Renal cortex interstitium (tissue), 11 donors: ENCODE data around the gene B4GALT2. TPM values are rescaled to one million over a fixed set of nuclear protein-coding genes. Genes with fewer than 3 reads are reported as not detected.

ENCODE experiments used
- DNase-seq, 11 donors: peaks; one replicate each; pipeline ENCODE4 v3.0.0-alpha.2; 2013; ENCODE audit warnings: low read depth in 9 of 11, low spot score in 4 of 11; ENCODE audit errors: extremely low read depth in 1 of 11
- polyA plus RNA-seq, 3 donors: library from polyadenylated mRNA; unstranded; fragments of 120-200 nt; gene quantifications; one replicate each; pipeline ENCODE4 v1.2.1, GENCODE V29; 2013; ENCODE audit not compliant: insufficient read length in 3 of 3

Gene B4GALT2
- polyA plus RNA-seq, 3 donors: 29.5 to 46.9 (median 38.4) TPM

DNA sequence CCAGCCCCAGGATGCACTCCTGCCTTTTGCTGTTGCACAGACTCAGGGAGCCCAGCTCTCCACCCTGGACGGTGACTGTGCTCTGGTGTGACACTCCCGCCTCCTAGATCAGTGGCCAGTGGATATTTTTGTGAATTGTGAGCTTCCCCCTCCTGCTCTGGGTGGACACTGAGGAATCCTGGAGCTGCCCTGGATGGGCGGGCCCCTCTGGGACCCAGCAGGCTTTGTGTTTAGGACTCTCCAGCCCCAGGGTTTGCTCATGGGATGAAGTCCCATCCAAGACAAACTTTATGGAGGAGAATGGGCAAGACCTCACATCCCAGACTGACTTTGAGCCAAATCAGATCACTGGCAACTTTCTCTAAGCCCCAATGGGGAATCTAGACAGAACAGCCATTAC is 36.2 kb downstream of the B4GALT2 start:
- DNase-seq: no peak

DNA sequence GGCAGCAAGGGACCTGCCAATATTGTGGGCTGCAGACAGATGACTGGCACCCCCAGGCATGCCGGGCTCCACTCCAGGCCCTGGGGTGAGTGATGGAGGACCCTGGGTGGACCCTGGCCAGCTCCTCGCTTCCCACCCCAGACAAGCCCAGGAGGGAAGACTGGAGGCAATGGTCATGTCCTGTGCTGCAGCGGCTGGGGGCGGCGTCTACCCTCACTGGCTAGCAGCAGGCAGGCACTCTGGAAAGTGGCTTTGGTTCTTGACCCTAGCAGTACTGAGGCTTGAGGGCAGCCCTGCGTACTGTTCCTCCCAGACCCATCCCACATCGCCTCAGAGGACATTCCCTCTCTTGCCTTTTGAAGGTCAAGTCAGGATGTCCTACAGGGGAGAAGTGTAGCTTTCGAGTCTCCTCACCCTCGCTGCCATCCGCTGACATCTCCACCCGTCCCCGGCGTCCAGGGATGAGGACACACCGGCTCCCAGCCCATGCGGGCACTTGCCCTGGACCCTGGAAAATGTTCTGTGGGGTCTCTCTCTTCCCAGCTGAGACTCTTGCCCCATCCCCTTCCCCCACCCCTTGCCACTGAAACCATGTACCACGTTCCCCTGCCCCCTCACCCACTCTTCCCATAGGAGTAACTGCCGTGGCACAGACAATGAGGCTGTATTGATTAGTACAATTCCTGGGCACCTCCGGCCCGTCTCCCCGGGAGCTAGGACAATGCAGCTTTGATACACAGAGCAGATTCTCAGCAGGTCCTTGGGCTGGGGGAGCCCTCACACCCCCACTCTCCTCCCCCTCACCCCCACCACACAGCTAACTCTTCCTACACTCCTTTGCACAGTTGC is 37.3 kb downstream of the B4GALT2 start:
- no peak for DNase-seq

DNA sequence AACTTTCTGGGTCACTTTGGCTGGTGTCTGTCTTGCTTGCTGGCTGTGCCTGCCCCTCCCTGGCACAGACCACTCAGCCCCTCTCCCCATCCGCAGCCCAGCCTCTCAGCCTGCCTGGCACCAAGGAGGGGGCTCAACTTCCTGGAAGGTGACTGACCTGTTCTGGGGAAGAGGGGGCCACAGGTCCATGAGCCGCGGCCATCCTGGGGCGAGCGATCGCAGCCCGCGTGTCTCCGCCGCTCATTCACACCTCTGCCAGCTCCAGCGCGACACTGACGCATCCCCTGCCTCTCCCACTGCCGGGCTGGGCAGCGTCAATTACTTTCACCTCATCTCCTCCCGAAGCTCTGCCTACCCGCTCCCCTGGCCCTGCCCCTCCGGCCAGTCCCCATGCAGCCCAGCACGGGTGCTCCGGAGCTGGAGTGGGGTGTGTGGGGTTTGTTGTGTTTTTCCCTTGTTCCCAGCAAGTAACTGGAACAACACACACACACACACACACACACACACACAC is 37.9 kb downstream of the B4GALT2 start:
- no peak for DNase-seq

DNA sequence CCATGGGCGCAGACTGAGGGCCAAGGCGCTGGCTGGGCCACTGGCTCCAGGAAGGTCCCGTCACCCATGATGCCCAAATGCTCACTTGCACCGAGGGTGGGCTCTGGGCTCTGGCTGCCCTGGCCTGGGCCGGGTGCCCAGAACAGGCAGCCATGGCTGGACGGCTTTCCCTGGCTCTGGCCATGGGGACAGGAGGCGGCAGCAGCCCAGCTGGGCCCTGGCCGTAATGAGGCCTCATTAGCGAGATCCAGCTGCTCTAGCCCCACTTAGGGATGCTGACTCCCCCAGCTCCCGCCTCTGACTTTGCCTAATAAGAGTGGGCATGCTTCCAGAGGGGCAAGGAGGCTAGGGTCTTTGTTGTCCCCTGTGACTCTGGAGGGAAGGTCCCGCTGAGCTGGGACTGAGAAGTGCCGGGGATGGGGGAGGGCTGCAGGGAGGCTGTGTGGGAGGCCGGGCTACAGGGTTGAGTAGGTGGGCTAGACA is 40.5 kb downstream of the B4GALT2 start:
- no peak for DNase-seq

DNA sequence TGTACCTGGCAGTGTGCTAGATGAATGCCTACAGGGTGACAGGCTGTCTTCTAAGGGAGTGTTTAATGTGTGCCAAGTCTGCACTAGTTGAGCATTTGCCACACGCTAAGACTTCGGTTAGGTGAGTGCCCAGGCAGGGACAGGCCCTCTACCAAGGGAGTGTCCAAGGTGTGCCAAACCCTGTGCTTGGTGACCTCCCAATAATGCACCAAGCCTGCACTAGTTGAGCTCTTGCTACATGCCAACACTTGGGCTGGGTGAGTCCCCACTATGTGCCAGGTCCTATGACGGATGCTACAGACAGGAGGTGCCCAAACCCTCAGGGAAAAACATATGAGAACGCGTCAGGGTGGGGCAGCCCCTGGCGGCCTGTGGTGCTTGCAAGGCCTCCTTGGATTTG is 41.5 kb downstream of the B4GALT2 start:
- DNase-seq: no peak

DNA sequence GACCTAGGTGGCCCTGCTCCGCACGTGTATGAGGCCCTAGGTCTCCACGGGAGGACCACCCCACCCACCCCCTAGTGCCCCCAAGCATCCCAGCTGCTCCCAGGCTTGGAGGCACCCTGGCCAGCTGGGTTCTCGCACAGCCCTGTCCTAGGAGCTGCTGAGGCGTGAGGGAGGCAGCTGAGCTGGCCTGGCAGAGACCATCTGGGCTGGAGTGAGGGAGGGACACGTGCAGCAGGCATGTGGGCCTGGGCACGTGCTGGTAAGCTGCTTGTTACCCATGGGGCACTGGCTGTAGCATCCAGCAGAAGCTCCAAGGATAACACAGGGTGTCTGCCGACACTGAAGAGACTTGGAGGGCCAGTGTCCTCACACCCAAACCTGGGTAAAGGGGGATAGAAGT is 42.1 kb downstream of the B4GALT2 start:
- DNase-seq: no peak

DNA sequence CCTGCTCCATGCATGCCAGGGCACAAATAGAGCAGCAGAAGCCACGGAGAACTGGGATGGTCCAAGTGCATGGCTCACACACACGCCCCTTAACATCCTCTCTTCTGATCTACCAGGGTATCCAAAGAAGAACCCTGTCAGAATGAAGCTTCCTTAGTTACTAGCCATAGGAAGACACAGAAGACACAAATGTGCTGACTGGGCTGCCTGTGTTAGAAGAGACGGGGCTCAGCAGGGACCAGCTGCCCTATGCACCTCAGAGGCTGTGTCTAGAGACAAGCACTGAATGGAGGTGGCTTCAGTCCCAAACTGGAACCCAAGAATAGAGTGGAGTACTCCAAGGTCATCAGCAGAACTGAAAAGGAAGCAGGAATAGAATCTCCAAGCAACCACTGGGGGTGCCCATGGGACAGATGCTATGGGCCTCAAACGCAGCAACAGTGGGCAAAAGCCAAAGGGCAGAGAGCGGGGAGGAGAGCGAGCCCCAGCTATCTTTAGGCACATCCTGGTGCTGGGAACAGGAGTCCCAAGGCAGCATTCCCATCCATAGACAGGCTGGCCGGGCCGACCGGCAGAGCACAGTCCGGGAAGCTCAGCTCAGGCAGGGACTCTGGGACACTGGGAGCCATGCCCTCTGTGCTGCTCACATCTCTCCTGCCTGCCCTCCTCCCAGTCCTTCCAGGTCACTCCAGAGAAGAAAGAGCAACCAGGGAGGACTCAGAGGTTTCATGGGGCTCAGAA is 42.7 kb downstream of the B4GALT2 start:
- no peak for DNase-seq

DNA sequence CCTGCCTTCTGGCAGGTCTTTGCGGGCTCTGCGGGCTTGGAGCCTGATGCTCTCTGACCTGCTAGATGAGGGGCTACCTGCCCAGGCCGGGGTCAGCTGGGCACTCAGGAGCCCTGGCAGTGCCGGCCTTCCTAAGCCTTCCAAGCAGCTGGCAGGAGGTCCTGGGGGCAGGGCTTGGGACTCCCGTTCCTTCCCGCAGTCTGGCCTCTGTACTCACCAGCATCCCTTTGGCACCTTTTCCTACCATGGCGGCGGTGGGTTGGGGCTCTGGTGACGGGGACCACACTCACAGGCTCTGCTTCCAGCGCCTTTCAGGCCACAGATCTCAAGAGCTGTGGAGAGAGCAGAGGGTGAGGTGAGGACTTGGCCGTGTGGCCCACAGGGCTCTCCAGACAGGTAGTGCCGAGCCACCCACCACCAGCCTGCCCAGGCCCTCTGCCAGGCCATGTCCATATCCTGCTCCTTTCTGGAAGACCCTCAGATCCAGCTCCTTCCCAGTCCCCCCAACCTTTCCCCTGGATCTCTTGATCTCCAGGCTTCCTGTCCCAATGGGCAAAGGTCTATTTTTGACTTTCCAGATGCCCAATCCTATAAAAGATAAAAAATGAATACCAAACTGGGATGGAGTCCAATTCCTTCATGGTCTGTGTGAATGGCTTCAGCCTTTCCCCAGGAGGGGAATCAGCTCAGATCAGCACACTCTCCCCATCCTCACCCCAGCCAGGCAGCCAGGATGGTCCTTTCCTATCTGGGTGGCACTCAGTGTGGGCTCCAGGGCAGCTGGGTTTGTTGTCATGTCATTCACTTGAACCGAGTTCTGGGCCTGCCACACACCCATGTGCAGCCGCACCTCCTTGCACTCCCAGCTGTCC is 45.3 kb downstream of the B4GALT2 start:
- DNase-seq: no peak

DNA sequence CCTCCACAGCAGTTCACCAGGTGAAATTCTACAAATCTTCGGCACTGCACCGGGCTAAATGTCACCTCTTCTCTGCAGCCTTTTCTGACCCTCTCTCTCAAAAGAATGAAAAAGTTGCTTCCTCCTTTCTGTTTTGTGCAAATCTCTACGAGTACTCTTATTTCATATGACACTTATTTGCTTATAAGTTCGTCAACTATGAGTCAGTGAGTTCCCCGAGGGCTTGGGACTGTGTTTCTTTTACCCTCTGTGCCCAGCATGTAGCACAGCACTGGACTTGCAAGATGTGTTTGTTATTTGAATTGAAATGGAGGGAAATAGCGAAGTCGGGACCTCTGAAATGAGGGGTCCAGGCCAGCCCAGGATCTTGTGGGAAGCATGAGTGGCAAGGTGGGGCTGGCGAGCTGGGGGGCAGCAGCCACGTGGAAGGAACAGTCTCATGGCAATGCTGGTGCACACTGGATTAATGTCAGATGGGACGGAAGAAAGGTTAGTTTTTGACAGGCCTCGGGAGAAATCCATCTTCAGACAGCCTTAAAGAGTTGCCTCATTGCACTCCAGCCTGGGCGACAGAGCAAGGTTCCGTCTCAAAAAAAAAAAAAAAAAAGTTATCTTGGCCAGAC is 46.0 kb downstream of the B4GALT2 start:
- no peak for DNase-seq

DNA sequence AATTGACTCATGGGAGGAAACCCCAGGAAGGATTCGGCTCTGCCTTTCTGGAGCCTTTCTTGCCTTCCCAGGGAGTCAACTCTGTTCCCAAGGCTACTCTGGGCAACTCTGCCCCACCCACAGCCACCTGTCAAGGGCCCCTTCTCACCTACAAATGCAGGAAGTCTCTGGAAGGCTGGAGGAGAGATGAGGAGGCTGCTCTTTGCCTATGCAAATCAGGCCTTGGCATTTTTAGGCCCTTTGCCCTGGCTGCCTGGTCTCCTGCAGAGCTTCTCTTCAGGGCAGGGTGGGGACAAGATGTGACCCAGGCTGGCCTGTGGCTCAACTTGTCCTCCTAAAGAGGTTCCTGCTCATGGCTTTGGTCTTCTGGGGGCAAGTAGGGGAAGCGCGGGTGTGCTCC is 46.8 kb downstream of the B4GALT2 start:
- DNase-seq: no peak

DNA sequence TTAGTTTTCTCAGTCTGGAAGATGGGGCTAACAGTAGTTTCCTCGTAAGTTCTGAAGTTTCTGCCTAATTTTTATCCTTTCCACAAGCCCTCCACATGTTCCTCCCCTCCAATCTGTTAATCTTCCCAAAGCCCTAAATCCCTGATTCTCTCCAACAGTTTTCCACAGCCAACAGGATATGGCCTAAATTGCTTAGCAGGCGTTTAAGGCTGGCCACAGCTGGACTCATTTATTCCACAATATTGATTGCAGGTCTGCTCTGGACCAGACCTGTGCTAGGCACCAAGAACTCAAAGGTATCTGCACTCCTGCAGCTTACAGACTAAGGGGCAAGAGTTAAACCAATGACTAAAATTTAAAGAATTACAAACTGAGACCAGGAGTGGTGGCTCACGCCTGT is 48.3 kb downstream of the B4GALT2 start:
- DNase-seq: no peak

DNA sequence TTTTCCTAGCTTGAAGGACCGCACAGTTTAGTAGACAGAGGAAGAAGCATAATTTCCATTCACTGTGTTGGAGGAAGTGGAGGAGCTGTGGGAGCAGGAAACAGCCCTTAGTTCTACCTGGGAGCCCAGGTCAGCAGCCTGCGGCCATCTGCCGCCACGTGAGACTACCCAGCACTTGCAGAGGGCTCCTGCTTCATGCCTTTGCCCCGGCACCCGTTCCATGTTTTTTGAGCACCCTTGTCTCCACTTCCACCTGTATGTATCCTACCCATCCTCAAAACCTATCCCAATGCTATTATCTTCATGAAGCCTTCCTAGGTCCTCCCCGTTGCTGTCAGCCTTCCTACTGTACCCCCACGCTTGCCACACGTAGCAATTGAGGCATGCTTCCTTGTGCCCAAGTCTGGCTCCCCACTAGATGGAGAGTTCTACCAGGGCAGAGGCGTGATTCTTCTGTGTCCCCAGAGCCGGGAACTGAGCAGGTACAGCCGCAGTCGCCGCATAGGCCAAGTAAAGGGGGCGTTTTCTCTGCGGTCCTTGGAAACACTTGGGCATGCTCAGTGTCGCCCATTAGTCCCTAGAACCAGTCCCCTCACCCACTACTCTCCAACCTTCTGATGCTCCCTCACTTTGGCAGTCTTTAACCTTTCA is 50.4 kb downstream of the B4GALT2 start:
- peak in 1 of 11 donors; percentile 30 for DNase-seq

DNA sequence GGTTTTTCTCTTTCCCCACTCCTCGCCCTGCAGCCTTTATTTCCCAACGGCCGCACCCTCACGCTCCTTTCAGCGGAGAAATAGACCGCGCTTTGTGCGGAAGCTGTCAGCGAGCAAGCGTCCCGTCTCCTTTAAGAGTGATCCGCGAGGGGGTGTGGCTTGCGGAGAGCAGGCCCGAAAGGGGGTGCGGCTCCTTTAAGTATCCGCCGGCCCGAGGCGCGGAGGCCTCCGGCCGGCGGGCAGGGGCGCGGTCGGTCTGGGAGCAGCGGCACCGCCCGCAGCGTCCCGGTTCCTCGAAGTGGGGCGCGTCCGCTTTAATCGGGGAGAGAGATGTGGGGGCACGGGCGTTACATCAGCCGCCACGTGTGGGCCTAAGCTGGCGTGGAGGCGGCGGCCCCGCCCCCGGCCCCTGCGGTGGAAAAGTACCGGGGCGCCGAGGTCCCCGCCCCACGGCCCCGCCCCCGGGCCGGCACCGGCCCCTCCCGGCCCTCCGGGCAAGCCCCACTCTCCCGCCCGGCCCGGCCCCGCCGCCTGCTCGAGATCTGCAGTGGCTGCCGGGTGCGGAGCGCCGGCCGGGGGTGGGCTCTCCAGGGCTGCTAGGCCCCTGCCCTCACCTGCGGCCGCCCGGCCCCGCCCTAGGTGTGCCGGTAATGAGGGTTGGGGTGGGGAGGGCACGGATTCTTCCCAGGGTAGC is 51.0 kb downstream of the B4GALT2 start:
- peak in 9 of 11 donors; percentile 74 to 86 (median 80) for DNase-seq

DNA sequence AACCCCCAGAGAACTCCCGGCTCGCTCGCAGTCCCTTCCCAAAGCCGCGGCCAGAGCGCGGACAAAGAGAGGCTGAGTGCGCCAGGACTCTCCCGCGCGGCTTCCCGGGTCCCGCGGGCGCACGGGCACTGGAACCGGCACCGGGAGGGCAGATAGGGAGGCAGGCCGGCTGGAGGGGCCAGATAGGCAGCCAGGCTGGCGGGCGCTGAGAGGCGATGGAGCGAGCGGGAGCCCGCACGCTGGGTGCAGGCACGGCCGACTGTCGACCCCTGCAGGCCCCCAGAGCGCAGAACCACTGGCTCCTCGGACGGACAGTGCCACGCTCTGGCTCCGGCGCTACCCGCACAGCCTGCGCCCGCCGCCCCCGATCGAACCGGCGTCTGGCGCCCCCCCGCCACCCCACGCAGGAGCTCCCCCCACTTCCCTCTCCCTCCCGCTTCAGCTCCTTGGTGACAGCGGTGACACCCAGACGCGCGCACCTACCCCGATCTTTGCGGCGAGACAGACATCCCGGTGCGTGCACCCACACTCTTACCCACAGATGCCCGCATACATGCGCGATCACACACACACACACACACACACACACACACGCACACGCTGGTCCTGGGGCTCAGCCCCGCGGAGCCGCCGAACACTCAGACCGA is 51.7 kb downstream of the B4GALT2 start:
- DNase-seq: peak in 4 of 11 donors; percentile 27 to 37 (median 35)

DNA sequence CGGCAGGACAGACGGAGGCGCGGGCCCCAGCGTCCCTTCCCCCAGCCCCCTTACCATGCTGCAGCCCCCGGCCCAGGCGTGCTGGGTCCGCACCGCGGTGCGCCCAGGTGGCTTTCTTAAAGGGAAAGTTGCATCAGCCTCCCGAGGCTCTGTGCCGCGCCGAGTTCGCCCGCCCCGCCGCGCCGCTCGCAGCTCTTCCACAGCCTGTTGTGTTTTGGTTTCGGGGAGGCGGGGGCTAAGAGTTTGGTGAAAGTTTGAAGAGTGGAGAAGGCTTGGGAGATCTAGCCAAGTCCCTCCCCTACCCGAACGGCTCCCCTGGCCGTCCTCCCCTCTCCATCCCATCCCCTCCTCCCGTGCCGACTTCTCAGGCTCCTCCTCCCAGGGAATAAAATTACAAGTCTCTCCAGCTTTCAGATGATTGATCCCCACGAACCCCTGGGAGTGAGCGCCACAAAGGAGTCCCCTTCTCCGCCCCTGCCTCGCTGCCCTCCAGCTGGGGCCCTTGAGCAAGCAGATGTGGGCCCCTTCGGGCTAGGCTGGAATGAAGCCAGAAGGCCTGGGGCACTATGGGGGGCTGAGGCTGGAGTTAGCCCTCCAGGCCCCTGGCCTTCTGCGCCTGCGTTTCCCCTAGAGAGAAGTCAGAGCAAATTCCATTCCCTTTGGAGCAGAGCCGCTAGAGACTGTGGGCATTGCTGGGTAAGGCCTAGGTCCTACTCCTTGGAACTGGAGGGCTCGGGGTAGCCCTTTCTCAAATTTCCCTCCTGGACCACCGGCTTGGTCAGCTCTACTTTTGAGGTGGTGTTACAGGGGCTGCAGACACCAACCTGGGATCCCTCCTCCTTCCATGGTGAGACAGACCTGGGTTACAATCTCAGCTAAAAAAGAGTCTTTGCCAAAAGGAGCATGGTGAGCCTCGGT is 52.5 kb downstream of the B4GALT2 start, which contains the start of gene SLC6A9:
SLC6A9 (minus strand) TSS at position 211 of the 918 bp plus-strand sequence. CDS start 7,185 bp downstream, outside the sequence.
- DNase-seq: peak in 9 of 11 donors; percentile 51 to 73 (median 59)
